HG02623 (cell line): Measurements from ENCODE around the gene LSM4.
"Not testable (repeated sequence)": the region's sequence is repeated elsewhere in the genome, so short reads cannot be mapped to it uniquely, and the experiment has no call there.

Source experiments
- ATAC-seq: cut with Tn5 transposase; IDR thresholded peaks from one replicate; pipeline ENCODE4 v1.9.1; 2021; ENCODE audit warnings: moderate library complexity; ENCODE audit not compliant: unreplicated experiment

Gene LSM4

DNA sequence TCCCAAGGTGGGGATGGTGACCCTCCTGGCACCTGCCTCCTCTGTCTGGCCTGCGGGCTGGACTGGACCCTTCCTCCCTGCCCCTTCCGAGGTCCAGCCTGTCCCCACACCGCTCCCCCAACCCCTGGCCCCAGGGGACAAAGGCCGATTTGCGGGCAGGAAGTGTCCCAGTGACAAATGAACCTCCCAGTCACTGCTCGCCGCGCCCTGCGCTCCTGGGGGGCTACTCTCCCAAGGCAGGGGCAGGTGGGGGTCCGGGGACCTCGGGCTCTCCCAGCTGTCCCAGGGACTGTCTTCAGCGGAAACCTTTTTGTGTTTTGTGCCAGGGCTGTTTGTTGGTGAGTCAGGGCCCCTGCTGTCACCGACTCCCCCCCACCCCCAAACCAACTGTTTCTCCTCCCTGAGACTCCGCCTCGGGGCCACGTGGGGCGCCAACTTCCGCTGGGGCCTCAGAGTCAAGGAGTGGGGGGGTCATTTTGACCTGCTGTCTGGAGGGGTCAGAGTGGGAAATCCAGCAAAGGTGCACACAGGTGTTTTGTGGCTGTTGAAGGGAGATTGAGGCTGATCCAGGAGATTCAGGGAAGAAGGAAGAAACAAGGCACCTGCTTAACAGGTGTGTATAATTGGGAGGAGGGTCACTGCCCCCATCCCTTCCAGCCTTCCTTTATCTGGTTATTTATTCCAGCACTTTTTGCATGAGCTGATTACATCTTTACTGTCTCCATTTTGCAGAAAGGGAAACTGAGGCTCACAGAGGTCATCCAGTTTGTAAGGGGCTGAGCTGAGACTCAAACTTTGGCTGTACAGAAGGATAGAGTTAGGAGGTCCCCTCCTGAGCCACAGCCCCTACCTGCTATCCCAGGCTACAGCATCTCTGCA, 18.4 kb upstream of the LSM4 start:
- ATAC-seq, result no peak

GRCh38 chr19:18340190-18340989, 17.5 kb upstream of the LSM4 start, which contains the start of gene PGPEP1:
PGPEP1 (plus strand) TSS chr19:18340598; CDS start chr19:18340682, 84 bp downstream.
- no peak for ATAC-seq

GRCh38 chr19:18339723-18340122, 16.8 kb upstream of the LSM4 start:
- ATAC-seq, result no peak

DNA sequence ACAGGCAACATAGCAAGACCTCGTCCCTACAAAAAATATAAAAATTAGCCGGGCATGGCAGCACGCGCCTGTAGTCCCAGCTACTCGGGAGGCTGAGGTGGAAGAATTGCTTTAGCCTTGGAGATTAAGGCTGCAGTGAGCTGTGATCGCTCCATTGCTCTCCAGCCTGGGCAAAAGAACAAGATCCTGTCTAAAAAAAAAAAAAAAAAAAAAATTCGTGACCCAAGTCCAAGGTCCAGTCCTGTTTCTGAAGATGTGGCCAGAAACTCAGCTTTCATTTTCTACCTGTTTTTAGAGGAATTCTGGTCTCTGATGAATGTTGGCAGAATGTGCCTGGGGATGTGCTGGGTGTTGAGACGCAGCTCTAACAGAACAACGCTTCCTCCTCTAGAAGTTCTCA, 15.7 kb upstream of the LSM4 start:
- no peak for ATAC-seq

GRCh38 chr19:18336121-18336520, 13.2 kb upstream of the LSM4 start:
- ATAC-seq, result no peak

DNA sequence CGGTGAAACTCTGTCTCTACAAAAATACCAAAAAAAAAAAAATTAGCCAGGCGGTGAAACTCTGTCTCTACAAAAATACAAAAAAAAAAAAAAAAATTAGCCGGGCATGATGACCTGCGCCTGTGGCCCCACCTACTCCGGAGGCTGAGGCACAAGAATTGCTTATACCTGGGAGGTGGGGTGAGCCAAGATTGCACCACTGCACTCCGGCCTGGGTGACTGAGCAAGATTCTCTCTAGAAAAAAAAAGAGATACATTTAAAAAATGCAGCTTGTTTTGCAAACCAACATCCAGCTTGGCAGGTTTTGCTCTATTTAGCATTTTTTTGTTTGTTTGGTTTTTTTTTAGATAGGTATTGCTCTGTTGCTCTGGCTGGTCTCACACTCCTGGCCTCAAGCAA, 10.8 kb upstream of the LSM4 start:
- no peak for ATAC-seq

DNA sequence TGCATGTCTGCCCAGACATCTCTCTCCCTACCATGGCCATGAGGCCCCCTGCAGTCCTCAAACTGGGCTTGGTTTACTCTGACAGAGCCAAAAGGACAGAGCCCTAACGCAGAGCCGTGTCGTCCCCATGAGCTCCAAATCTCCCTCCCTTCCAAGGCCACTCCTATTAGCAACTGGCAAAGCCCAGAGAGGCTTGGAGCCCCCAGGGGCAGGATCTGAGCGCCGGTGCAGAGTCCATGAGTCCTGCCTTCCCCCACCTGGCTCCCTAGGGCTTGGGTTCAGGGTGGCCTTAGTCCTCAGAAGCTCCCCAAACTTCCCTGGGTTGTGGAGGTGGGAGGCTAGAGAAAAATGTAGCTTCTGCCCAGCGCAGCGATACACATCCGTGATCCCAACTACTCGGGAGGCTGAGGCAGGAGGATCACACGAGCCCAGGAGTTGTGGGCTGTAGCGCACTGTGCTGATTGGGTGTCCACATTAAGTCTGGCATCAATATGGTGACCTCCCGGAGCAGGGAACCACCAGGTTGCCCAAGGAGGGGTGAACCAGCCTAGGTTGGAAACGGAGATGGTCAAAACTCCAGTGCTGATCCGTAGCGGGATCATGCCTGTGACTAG, 10.1 kb upstream of the LSM4 start:
- ATAC-seq, result no peak

- no peak for ATAC-seq
These were observed 8.0 kb upstream of the LSM4 start for GRCh38 chr19:18330868-18331267.

DNA sequence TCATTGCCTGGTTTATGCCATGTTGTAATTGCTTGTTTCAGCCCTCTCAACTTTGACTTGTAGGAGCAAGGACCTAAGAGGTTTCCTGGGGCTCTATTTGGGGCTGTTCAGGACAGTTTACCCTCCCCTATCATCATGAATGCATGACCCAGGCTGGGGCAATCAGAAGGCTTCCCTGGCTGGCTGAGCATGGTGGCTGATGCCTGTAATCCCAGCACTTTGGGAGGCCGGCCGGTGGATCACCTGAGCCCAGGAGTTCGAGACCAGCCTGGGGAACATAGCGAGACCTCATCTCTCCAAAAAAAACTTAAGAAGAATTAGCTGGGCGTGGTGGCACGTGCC, 6.1 kb upstream of the LSM4 start:
- ATAC-seq, result no peak

DNA sequence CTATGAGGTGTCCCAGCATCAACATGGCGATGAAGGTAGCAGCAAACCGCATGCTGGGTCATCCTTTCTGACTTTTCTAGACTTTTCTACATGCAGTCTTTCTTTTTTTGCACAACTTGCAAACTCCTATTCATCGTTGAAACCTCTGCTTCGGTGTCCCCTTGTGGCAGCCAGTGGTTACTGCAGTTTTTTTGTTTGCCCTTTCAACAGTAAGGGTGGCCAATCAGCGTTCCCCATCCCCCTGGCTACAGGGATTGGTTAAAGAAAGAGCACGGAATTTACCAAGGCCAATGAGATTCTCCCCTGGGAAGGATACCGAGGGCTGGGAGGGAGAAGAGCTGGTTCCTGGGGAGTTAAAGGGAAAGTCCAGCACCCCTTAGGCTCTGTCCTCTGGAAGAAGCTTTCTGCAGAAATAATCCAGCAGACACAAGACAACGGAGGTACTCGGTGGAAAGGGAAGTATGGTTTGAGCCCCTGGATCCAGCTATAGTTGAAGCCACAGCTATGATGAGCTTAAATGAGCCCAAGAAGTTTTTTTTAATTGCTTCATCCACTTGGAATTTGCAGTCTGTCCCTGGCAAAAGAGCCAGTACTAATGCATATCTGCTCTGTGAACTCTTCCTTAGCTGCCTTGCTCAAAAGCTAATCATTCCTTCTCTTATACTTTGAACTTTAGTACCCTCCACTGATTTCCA, 5.6 kb upstream of the LSM4 start:
- ATAC-seq, result peak; percentile 82

- no peak for ATAC-seq
These were observed 3.9 kb upstream of the LSM4 start for GRCh38 chr19:18326772-18327171.

DNA sequence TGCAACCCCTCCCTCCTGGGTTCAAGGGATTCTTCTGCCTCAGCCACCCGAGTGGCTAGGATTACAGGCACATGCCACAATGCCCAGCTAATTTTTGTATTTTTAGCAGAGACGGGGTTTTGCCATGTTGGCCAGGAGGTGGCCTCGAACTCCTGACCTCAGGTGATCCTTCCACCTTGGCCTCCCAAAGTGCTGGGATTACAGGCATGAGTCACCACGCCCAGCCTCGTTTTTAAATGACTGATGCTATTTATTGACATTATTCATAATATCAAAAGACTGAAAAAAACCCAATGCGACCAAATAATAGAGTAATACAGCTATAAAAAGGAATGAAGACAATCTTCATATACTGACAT, 1.5 kb upstream of the LSM4 start:
- not testable (repeated sequence) for ATAC-seq

DNA sequence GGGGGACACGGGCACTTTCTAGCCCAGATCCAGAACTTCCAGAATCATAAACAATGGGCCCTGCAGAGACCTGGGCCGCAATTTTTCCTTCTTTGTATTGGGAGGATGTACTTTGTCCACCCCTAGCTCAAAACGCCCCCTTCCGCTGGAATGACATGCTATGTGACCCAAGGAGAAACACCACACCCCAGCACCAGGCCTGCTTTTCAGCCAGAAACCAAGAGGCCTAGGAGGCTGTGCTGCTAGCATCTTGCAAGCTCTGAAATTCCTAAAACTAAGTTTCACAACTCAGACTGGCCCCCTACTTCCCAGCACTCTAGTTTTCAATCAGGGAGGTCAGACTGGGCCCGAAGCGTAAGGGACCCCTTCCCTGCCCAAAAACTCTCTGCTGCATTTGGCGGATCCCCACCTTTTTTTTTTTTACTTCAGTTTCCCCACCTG, 538 bp downstream of the LSM4 start:
- no peak for ATAC-seq

DNA sequence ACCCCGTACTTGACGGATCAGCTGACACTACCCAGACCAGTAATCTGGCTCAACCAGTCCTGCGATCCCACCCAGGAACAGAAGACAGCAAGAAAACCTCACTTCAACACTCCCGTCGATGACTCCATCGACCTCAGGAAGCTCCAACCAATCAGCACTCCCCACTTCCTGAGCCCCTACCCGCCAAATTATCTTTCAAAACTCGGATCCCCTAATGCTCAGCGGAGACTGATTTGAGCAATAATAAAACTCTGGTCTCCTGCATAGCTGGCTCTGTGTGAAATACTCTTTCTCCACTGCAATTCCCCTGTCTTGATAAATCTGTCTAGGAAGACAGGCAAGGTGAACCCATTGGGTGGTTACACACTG, 1.2 kb downstream of the LSM4 start:
- no peak for ATAC-seq

DNA sequence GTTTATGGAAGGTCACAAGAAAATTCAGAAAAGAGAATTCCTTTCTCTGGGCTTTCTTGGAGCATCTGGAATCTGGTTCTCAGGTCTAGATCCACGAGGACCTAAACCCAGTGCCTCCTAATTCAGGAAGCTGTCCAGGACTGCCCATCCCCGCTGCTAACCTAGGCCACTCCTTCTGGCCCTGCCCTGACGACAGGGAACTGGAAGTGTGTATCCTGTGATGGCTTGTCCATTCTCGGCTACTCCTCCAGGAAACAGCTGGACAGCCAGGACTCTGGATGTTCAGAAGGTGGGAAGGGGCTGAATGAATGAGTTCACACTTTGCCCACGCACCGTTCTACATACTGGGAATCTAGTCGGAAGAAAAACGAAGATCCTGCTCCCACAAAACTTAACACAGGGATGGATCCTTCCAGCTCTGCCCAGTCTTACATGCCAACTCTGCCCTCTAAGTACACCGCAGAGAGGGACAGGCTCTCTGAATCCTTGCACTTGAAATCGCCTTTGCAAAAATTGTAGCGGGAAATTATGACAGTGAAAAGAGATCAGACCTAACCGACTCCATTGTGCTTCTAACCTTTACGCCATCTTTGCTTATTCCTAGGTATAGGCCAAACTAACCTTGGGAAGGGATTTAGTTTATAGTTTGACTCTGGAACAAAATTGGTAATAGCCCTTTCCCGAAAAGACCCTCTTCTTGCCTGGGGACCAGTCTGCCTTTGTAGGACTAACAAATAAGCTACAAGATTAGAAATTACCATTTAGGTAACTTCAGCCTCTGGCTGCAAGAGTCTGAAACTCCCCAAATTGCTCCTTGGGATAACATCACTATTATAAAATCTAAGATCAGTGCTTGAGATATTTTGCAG, 1.8 kb downstream of the LSM4 start:
- no peak for ATAC-seq

GRCh38 chr19:18319591-18320135, 3.2 kb downstream of the LSM4 start:
- ATAC-seq, result no peak

- ATAC-seq, result no peak
These were observed 4.7 kb downstream of the LSM4 start for GRCh38 chr19:18317961-18318800.

- ATAC-seq, result no peak
These were observed 9.5 kb downstream of the LSM4 start for GRCh38 chr19:18313398-18313797.

DNA sequence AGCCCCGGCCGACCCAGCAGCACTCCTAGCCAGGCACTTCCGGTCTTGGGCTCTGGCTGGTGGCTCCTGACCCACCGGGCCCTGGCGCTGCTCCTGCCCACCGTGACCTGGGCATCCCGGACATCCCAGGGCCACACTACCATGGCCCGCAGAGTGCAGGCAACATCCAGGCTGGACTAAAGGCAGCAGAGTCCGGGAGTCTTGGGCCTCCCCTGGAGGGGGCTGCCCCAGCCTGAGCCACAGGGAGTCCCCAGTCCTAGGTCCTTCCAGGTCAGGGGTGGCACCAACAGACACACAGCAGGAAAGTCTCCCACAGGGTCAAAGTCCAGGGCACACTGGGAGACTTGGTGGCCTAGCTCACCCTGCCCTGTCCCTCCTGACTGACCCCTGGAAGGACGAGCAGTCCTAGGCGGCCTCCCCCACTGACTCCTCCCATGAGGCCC, 10.8 kb downstream of the LSM4 start:
- ATAC-seq, result no peak
